HG02884 (cell line): Measurements from ENCODE around the gene YJU2.
"Not testable (repeated sequence)": the region's sequence is repeated elsewhere in the genome, so short reads cannot be mapped to it uniquely, and the experiment has no call there.

Source experiments
- ATAC-seq: cut with Tn5 transposase; IDR thresholded peaks from one replicate; pipeline ENCODE4 v1.9.1; 2021; ENCODE audit warnings: mild to moderate bottlenecking, moderate library complexity; ENCODE audit not compliant: unreplicated experiment

Gene YJU2

DNA sequence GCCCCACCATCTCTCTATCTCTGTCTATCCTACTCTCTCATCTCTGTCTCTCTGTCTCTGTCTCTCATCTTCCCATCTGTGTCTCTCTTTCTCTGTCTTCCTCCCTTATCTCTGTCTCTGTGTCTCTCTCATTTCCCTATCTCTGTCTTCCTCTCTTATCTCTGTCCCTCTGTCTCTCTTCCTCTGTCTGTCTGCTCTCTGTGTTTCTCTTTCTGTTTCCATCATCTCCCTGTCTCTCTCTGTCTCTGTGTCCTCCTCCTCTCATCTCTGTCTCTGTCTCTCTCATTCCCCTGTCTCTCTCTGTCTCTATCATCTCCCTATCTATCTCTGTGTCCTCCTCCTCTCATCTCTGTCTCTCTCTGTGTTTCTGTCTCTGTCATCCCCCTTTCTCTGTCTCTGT is 19.1 kb upstream of the YJU2 start:
- ATAC-seq, result no peak

GRCh38 chr19:4228765-4229178 is 18.1 kb upstream of the YJU2 start:
- ATAC-seq, result no peak

GRCh38 chr19:4229179-4229931 is 17.5 kb upstream of the YJU2 start, which contains the start of gene EBI3:
TSS of gene EBI3 (plus strand) at chr19:4229523. CDS start at chr19:4229551, 28 bp downstream.
- ATAC-seq, result peak; percentile 55

DNA sequence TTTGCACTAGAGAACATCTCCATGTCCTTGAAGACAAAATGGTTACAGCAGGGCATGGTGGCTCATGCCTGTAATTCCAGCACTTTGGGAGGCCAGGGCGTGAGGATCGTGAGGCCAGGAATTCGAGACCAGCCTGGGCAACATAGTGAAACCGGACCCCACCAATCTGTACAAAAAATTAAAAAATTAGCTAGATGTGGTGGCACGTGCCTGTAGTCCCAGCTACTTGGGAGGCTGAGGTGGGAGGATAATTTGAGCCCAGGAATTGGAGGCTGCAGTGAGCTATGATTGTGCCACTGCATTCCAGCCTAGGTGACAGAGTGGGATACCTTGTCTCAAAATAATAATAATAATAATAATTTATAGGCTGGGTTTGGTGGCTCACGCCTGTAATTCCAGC is 16.6 kb upstream of the YJU2 start:
- not testable (repeated sequence) for ATAC-seq

- ATAC-seq, result not testable (repeated sequence)
Measured at GRCh38 chr19:4231521-4231920, 15.4 kb upstream of the YJU2 start.

- not testable (repeated sequence) for ATAC-seq
Measured at GRCh38 chr19:4232139-4232538, 14.7 kb upstream of the YJU2 start.

DNA sequence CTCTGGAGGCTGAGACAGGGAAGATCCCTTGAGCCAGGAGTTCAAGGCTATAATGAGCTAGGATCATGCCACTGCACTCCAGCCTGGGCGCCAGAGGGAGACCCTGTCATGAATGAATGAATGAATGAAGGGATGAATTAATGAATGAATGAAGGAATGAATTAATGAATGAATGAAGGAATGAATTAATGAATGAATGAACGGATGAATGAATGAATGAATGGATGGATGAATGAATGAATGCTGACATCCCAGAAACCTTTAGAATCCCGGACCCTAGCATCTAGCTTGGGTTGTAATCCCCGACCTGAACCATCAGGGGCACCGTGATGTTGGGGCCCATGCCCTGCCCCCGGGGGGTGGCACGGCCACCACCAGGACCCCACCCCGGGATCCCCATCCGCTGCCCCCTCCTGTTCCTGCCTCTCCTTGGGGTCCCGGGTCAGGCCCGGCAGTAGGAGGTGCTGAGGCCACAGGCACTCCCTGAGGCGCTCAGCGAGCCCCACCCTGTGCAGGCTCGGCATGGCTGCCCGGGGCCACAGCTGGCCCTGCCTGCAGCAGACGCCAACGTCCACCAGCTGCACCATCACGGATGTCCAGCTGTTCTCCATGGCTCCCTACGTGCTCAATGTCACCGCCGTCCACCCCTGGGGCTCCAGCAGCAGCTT is 14.1 kb upstream of the YJU2 start:
- ATAC-seq, result no peak

- no peak for ATAC-seq
Measured at GRCh38 chr19:4233282-4233853, 13.5 kb upstream of the YJU2 start.

- ATAC-seq, result no peak
Measured at GRCh38 chr19:4234142-4234861, 12.6 kb upstream of the YJU2 start.

- no peak for ATAC-seq
Measured at GRCh38 chr19:4234862-4235201, 12.0 kb upstream of the YJU2 start.

- ATAC-seq, result not testable (repeated sequence)
Measured at GRCh38 chr19:4237510-4237909, 9.4 kb upstream of the YJU2 start.

DNA sequence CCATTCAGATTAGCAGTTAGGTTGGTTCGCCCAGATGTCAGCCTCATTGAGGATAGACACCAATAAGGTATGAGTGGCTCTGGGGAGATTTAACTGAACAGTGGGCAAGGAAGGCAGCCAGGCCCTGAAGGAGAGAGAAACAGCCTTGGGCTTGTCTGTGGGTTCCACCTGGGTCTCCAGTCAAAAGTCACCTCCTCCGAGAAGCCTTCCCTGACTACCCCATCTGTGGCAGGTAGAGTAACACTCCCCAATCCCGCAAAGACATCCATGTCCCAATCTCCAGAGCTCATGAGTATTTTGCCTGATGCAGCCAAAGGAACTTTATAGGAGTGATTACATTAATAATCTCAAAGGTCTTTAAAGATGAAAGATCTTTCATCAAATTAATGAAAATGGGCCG is 8.0 kb upstream of the YJU2 start:
- no peak for ATAC-seq

- ATAC-seq, result no peak
Measured at GRCh38 chr19:4241824-4242430, 5.0 kb upstream of the YJU2 start.

- not testable (repeated sequence) for ATAC-seq
Measured at GRCh38 chr19:4245938-4246337, 942 bp upstream of the YJU2 start.

GRCh38 chr19:4256563-4256962 is 9.7 kb downstream of the YJU2 start:
- ATAC-seq, result no peak

- ATAC-seq, result no peak
Measured at GRCh38 chr19:4257025-4257424, 10.1 kb downstream of the YJU2 start.

GRCh38 chr19:4258181-4258580 is 11.3 kb downstream of the YJU2 start:
- no peak for ATAC-seq

- ATAC-seq, result no peak
Measured at GRCh38 chr19:4260613-4261191, 13.8 kb downstream of the YJU2 start.

DNA sequence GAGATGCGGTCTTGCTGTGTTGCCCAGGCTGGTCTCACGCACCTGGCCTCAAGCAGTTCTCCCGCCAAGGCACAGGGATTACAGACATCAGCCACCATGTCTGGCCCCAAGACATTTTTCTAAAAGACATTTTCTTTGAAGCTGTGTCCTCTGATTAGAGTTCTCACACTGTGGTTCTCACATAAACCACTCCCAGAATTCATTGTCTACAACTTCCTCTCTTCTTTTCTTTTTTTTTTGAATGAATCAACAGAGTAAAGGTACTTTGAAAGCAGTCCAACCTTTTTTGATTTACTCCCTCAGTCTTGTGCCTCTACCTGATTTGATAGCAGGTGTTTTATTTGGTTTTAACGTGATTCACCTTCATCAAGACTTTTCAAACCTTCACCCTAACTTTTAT is 17.9 kb downstream of the YJU2 start:
- no peak for ATAC-seq

GRCh38 chr19:4266253-4267000 is 19.5 kb downstream of the YJU2 start:
- ATAC-seq, result no peak
